ENCODE data around the gene COG4.
"Not testable (repeated sequence)": the region's sequence is repeated elsewhere in the genome, so short reads cannot be mapped to it uniquely, and the experiment has no call there.

Gene COG4

GRCh38 chr16:70523076-70523742 is at the start of gene COG4:
Gene COG4, minus strand, starts transcription at chr16:70523554. Its CDS starts 11 bp downstream, at chr16:70523543.
- DNase-seq (ENCODE audit: low read depth in 2 of 3, low spot score in 1 of 3) = peak; percentile 84 to 89 (median 88)

- no peak for DNase-seq (ENCODE audit: low read depth in 2 of 3, low spot score in 1 of 3)
Measured at GRCh38 chr16:70572926-70573270, 49.5 kb upstream of the COG4 start.

- no peak for DNase-seq (ENCODE audit: low read depth in 2 of 3, low spot score in 1 of 3)
Measured at GRCh38 chr16:70572050-70572925, 48.9 kb upstream of the COG4 start.

GRCh38 chr16:70571623-70572022 is 48.3 kb upstream of the COG4 start:
- no peak for DNase-seq (ENCODE audit: low read depth in 2 of 3, low spot score in 1 of 3)

- DNase-seq (ENCODE audit: low read depth in 2 of 3, low spot score in 1 of 3) = no peak
Measured at GRCh38 chr16:70570967-70571570, 47.7 kb upstream of the COG4 start.

- no peak for DNase-seq (ENCODE audit: low read depth in 2 of 3, low spot score in 1 of 3)
Measured at GRCh38 chr16:70569752-70570151, 46.4 kb upstream of the COG4 start.

GRCh38 chr16:70568601-70569237 is 45.4 kb upstream of the COG4 start:
- DNase-seq (ENCODE audit: low read depth in 2 of 3, low spot score in 1 of 3) = no peak

GRCh38 chr16:70565053-70565452 is 41.7 kb upstream of the COG4 start:
- no peak for DNase-seq (ENCODE audit: low read depth in 2 of 3, low spot score in 1 of 3)

GRCh38 chr16:70563636-70564035 is 40.3 kb upstream of the COG4 start:
- no peak for DNase-seq (ENCODE audit: low read depth in 2 of 3, low spot score in 1 of 3)

- no peak for DNase-seq (ENCODE audit: low read depth in 2 of 3, low spot score in 1 of 3)
Measured at GRCh38 chr16:70561623-70562022, 38.3 kb upstream of the COG4 start.

- no peak for DNase-seq (ENCODE audit: low read depth in 2 of 3, low spot score in 1 of 3)
Measured at GRCh38 chr16:70556063-70556462, 32.7 kb upstream of the COG4 start.

- DNase-seq (ENCODE audit: low read depth in 2 of 3, low spot score in 1 of 3) = no peak
Measured at GRCh38 chr16:70553645-70554044, 30.3 kb upstream of the COG4 start.

- DNase-seq (ENCODE audit: low read depth in 2 of 3, low spot score in 1 of 3) = no peak
Measured at GRCh38 chr16:70552675-70553074, 29.3 kb upstream of the COG4 start.

GRCh38 chr16:70551788-70552187 is 28.4 kb upstream of the COG4 start:
- DNase-seq (ENCODE audit: low read depth in 2 of 3, low spot score in 1 of 3) = no peak

GRCh38 chr16:70550082-70550481 is 26.7 kb upstream of the COG4 start:
- no peak for DNase-seq (ENCODE audit: low read depth in 2 of 3, low spot score in 1 of 3)

GRCh38 chr16:70548936-70549335 is 25.6 kb upstream of the COG4 start:
- DNase-seq (ENCODE audit: low read depth in 2 of 3, low spot score in 1 of 3) = no peak

GRCh38 chr16:70544548-70544947 is 21.2 kb upstream of the COG4 start:
- no peak for DNase-seq (ENCODE audit: low read depth in 2 of 3, low spot score in 1 of 3)

- no peak for DNase-seq (ENCODE audit: low read depth in 2 of 3, low spot score in 1 of 3)
Measured at GRCh38 chr16:70540994-70541393, 17.6 kb upstream of the COG4 start.

GRCh38 chr16:70534971-70535370 is 11.6 kb upstream of the COG4 start:
- no peak for DNase-seq (ENCODE audit: low read depth in 2 of 3, low spot score in 1 of 3)

GRCh38 chr16:70529954-70530353 is 6.6 kb upstream of the COG4 start:
- DNase-seq (ENCODE audit: low read depth in 2 of 3, low spot score in 1 of 3) = not testable (repeated sequence)

GRCh38 chr16:70529051-70529777 is 5.9 kb upstream of the COG4 start:
- DNase-seq (ENCODE audit: low read depth in 2 of 3, low spot score in 1 of 3) = no peak

Measured in stimulated activated CD4-positive, alpha-beta T cell treated with anti-CD3 and anti-CD28 coated beads, Interleukin-12 subunit alpha, Interleukin-12 subunit beta, amount 100 ng/mL, for 48 hours (primary cell).